NCI-H1417 (cell line): Measurements from ENCODE around the gene TNNT3.

Experiments used
- DNase-seq, 3 experiments: peaks; one replicate each; lab custom pipeline; 2025; lab: John Stamatoyannopoulos, UW

Gene TNNT3

DNA sequence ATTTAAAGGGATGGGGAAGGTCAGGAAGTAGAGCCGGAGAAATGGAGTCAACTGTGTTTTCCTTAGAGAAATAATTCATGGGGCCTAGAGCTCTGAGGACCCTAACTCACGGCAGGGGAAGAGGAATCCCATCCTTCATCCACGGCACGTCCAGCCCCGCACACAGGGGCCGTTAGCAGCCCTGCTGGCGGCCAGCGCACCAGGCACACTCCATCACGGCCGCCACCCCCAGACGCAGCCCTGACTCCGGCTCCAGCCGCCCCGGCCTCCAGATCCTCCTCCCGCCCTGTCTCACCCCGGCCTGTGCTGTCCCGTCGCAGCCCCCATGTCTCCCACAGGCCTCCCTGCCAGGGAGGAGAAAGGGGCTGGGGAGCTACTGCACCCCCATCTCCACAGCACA lies 38.9 kb downstream of the TNNT3 start:
- no peak for DNase-seq

DNA sequence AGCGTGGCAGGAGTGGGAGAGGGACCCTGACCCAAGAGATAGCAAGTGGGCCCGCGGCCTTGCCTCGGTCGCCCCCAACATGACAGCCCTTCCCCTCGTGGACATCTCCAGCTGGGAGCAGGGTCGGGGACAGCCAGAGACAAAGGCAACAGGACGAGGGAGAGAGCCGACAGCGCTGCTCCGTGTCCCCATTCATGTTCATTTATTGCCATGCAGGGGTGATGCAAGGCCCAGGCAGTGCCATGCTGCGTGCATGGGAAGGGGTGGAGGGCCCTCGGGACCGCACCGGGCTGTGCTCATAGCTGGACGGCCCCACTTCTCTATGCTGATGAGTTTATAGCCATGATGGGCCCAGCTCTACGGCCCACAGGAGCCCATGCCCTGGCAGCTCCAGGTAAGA lies 40.3 kb downstream of the TNNT3 start:
- no peak for DNase-seq

- no peak for DNase-seq
Observed at GRCh38 chr11:1963864-1964263, 44.4 kb downstream of the TNNT3 start.

GRCh38 chr11:1964348-1964747 lies 44.8 kb downstream of the TNNT3 start:
- DNase-seq, result no peak

DNA sequence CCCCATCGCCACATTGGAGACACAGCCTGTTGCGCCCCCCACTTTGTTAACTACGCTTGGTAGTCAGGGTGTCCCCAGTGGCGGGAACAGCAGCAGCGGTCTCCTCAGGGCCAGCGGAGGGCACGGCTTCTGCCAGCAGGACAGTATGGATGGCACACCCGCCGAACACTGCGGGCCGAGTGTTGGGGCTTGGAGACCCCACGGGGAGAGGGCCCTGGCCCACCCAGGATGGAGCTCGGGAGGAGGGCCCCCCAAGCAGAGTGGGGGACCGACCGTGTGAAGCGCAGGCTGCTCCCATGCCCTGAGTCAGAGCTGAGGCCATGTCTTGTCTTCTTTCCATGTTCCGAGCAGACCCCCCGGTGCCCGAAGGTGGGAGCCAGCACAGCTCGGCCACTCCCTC lies 45.5 kb downstream of the TNNT3 start:
- DNase-seq, result no peak

GRCh38 chr11:1966531-1966930 lies 47.0 kb downstream of the TNNT3 start:
- DNase-seq, result no peak

GRCh38 chr11:1967641-1968225 lies 48.2 kb downstream of the TNNT3 start:
- DNase-seq, result no peak

- DNase-seq, result no peak
Observed at GRCh38 chr11:1968454-1969002, 49.0 kb downstream of the TNNT3 start.

GRCh38 chr11:1969035-1969434 lies 49.5 kb downstream of the TNNT3 start:
- no peak for DNase-seq

- no peak for DNase-seq
Observed at GRCh38 chr11:1969776-1970175, 50.3 kb downstream of the TNNT3 start.

GRCh38 chr11:1970956-1971355 lies 51.5 kb downstream of the TNNT3 start:
- DNase-seq, result no peak

GRCh38 chr11:1975185-1975584 lies 55.7 kb downstream of the TNNT3 start:
- no peak for DNase-seq

- DNase-seq, result no peak
Observed at GRCh38 chr11:1978720-1979473, 59.4 kb downstream of the TNNT3 start.

GRCh38 chr11:1979607-1980006 lies 60.1 kb downstream of the TNNT3 start:
- DNase-seq, result no peak

DNA sequence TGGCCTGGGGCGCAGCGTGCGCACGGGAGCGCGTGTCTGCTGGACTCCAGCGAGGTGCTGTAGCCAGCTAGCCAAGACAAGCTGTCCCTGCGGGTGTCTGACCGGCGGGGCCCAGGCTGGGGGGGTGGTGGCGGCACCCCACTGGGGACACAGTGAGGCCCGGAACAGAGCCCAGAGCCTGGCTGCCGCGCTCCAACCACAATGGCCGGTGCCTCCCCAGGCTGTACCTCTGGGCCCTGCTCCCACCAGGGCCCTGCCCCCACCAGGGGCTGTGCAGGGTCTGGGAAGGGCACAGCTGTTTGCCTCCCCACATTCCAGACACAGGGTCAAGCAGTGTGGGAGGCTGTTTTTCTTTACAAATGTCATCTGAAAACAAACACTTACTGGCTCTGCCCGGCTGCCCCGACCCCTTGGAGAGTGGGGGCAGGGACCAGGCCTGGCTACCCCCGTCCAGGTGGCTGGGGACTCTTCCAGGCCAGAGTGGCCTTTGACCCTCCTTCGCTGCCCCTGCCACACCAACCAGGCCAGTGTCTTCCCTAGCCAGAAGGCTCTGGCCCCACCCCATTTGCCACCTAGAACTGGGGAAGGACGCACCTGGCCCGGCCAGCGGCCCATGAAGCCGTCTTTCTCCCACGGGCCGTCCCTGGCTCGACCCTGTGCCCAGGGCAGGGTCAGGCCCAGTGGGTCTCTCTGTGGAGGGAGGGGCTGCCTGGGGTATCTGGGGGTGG lies 63.5 kb downstream of the TNNT3 start:
- no peak for DNase-seq

DNA sequence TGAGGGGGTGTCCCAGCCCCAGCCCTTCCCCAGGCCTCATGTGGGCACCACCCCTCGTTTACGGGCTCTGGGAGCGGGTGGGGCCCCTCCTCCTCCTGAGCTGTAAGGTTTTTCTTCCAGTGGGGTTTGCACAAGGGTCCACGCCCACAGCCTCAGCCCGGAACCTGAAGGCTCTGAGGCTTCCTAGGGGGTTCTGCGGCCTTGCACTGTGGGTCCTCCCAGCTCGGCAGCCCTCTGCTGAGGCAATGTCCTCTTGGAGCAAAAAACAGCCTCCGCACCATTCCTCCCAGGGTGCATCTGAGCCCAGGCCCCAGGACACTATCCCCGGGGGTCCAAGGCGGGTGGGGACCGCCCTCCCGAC lies 64.1 kb downstream of the TNNT3 start:
- no peak for DNase-seq

DNA sequence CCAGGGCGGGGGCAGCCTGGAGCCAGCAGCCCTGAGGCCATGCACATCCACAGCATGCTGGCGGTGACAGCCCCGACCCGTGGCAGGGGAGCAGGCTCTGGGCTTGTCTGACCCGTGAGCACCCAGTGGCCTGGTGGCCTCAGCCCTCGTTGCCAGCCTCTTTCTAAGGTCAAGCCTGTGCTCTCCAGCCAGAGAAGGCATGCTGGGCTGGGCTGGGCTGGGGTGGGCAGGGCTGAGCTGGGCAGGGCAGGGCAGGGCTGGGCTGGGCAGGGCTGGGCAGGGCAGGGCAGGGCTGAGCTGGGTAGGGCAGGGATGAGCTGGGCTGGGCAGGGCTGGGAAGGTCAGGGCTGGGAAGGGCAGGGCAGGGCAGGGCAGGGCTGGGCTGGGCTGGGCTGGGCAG lies 67.5 kb downstream of the TNNT3 start:
- no peak for DNase-seq

DNA sequence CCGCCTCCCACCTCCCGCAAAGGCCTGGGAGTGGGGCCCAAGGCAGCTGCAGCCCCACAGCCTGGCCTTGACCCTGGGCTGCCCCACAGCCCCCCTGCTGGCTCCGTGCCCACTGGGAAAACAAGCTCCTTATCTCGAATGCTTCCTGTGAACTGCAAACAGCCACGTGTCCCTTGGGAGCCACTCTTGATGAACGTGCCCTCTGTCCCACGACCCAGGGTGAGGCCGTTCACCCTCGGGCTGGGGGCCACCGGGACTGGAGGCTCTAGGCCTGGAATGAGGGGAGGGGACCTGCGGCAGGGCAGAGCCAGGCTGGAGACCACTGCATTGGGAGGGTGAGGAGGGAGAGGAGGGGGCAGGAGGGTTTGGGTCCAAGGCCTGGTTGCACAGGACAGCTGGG lies 68.7 kb downstream of the TNNT3 start:
- no peak for DNase-seq
